K562 (cell line): ENCODE measurements around the gene HSPA14.

Source experiments
- BRCA1 ChIP-seq, 2 experiments: fragments of 450-650 bp in 1 of 2; sonication (generic) in 1 of 2; formaldehyde crosslinking in 1 of 2; IDR thresholded peaks; 2 replicates each; pipeline versions ENCODE4 v1.5.0 to v1.6.1; 2017 to 2020; ENCODE audit warnings: mild to moderate bottlenecking in 1 of 2, missing genetic modification reagents in 1 of 2
- CBX1 ChIP-seq: sonication (generic); IDR thresholded peaks from 2 replicates; pipeline ENCODE4 v1.6.1; 2016; ENCODE audit warnings: antibody characterized with exemption, low read depth, mild to moderate bottlenecking
- CTCF ChIP-seq, 3 experiments: IDR thresholded peaks in 2 of 3; conservative IDR thresholded peaks in 1 of 3; 2 replicates each; pipeline ENCODE4 v1.5.1; 2011 to 2012; ENCODE audit warnings: low read length in 3 of 3, mild to moderate bottlenecking in 3 of 3, control low read depth in 2 of 3, improper control_type of control experiment in 1 of 3, inconsistent platforms in 1 of 3, low read depth in 1 of 3, mixed read lengths in 1 of 3, moderate library complexity in 1 of 3; ENCODE audit not compliant: insufficient read depth in 2 of 3
- EHMT2 ChIP-seq: fragments of 450-650 bp; IDR thresholded peaks from 2 replicates; pipeline ENCODE4 v1.6.1; 2018; ENCODE audit warnings: antibody characterized with exemption
- EZH2 ChIP-seq: IDR thresholded peaks from 2 replicates; pipeline ENCODE4 v1.6.1; 2012; ENCODE audit warnings: low read depth, mild to moderate bottlenecking, inconsistent platforms, low read length, borderline replicate concordance
- GABPA ChIP-seq: fragments of 200-800 bp; sonication (Bioruptor generic); conservative IDR thresholded peaks from 2 replicates; pipeline ENCODE4 v1.6.1; 2016; ENCODE audit warnings: low read depth, missing genetic modification characterization, missing compliant biosample characterization
- MLLT1 ChIP-seq, 2 experiments: fragments of 450-650 bp; IDR thresholded peaks; 2 replicates each; pipeline ENCODE4 v1.6.1; 2016
- MTA3 ChIP-seq: fragments of 450-650 bp; formaldehyde crosslinking; IDR thresholded peaks from 2 replicates; pipeline ENCODE4 v1.6.1; 2017; ENCODE audit warnings: mild to moderate bottlenecking, borderline replicate concordance
- PCBP1 ChIP-seq: fragments of 200-400 bp; formaldehyde crosslinking; IDR thresholded peaks from 2 replicates; pipeline ENCODE4 v1.6.1; 2018; ENCODE audit warnings: mild to moderate bottlenecking, low read depth, low read length; ENCODE audit not compliant: poor library complexity, severe bottlenecking
- RBM39 ChIP-seq: fragments of 200-400 bp; formaldehyde crosslinking; optimal IDR thresholded peaks from 2 replicates; pipeline ENCODE3; 2018; ENCODE audit warnings: low read depth, low read length
- STAT5B ChIP-seq: fragments of 250-450 bp; sonication (Bioruptor Pico); IDR thresholded peaks from 2 replicates; pipeline ENCODE4 v1.8.0; 2021; ENCODE audit warnings: mild to moderate bottlenecking, inconsistent platforms
- ZNF280B ChIP-seq: fragments of 250-450 bp; sonication (Bioruptor Pico); IDR thresholded peaks from 2 replicates; pipeline ENCODE4 v1.5.1; 2021; ENCODE audit warnings: mild to moderate bottlenecking
- ZNF384 ChIP-seq: IDR thresholded peaks from 2 replicates; pipeline ENCODE4 v1.6.1; 2012; ENCODE audit warnings: low read depth, low read length, improper control_type of control experiment
- ZNF589 ChIP-seq: fragments of 200-800 bp; sonication (Bioruptor generic); IDR thresholded peaks from 2 replicates; pipeline ENCODE4 v1.6.1; 2016; ENCODE audit warnings: low read depth, missing genetic modification characterization, missing compliant biosample characterization

GRCh38 chr10:14916600-14916999, 78.5 kb downstream of the HSPA14 start:
- TF ChIP-seq ZNF384 (no peak), ZNF280B (CRISPR knock-in tag) (no peak), CTCF (IDR thresholded peaks at IDR 0.05 in 2 of 3, conservative IDR thresholded peaks at IDR 0.05 in 1 of 3; ENCODE audit: insufficient read depth in 2 of 3, low read depth in 1 of 3, low read length in 3 of 3) (no peak), PCBP1 (no peak), ZNF589 (no peak), BRCA1 (IDR thresholded peaks at IDR 0.05) (no peak), BRCA1 (CRISPR knock-in tag; IDR thresholded peaks at IDR 0.05) (no peak), STAT5B (CRISPR knock-in tag) (no peak), MLLT1 (IDR thresholded peaks at IDR 0.05) (no peak), MTA3 (no peak), RBM39 (no peak), GABPA (tag) (no peak), CBX1 (no peak), EZH2 (no peak), EHMT2 (no peak)
